ENCODE measurements around the gene KCNG2. TPM values are rescaled to one million over a fixed set of nuclear protein-coding genes. Genes with fewer than 3 reads are reported as not detected.

Gene KCNG2
- total RNA-seq, 3 donors from 2014 or later (not counting 1 experiment from before 2014, with no cell fraction given): not detected

DNA sequence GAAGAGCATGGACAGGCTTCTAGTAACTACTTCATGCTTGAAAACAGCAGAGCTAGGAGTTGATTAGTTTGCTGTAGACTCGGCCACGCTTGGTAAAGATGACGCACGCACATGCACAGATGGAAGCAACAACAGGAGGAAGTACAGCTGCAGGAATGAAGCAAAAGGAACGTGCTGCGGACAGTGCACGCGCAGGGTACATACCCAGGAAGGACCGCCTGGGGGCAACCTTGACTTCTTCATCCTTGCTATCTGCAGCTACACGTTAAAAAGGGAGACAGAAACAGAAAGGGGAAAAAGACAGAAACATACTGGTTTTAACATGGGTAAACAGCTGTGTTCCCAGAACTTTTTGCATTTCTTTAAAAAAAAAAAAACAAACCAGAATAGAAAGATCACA lies 136.0 kb downstream of the KCNG2 start:
- Histone ChIP-seq H3K36me3 (ENCODE audit: control insufficient read depth, insufficient read depth, low read length) (peaks cover 6% of the 10 kb centered on the region), H3K9me3 (ENCODE audit: control insufficient read depth, insufficient read depth, low read length) (peaks cover 33% of the 10 kb centered on the region), H3K27me3 (ENCODE audit: control insufficient read depth, insufficient read depth, low read length) (no peaks in the 10 kb centered on the region), H3K27ac (ENCODE audit: low read length) (no peak overlapping the region), H3K4me3 (ENCODE audit: low read length) (no peak overlapping the region), H3K4me1 (ENCODE audit: control insufficient read depth, insufficient read depth, low read length) (no peaks in the 10 kb centered on the region)
- intact Hi-C loops (cut with micrococcal nuclease): no loop called here
- H3K36me3 Mint-ChIP-seq: peaks cover 40% of the 10 kb centered on the region
- H3K27ac Mint-ChIP-seq: no peak overlapping the region
- peaks cover 21 to 34% of the 10 kb centered on the region in 2 donors for H3K9me3 Mint-ChIP-seq
- TF ChIP-seq CTCF (IDR thresholded peaks at IDR 0.05): no peak
- no peaks in the 10 kb centered on the region for H3K27me3 Mint-ChIP-seq (ENCODE audit: low read depth in 2 of 2)
- no peak for DNase-seq
- H3K4me3 Mint-ChIP-seq: no peak overlapping the region
- 97% methylated on average over 10 of the region's 10 CpGs for WGBS (ENCODE audit: insufficient coverage)
- no peak for ATAC-seq
- peaks cover 5 to 17% of the 10 kb centered on the region in 2 donors for H3K4me1 Mint-ChIP-seq

DNA sequence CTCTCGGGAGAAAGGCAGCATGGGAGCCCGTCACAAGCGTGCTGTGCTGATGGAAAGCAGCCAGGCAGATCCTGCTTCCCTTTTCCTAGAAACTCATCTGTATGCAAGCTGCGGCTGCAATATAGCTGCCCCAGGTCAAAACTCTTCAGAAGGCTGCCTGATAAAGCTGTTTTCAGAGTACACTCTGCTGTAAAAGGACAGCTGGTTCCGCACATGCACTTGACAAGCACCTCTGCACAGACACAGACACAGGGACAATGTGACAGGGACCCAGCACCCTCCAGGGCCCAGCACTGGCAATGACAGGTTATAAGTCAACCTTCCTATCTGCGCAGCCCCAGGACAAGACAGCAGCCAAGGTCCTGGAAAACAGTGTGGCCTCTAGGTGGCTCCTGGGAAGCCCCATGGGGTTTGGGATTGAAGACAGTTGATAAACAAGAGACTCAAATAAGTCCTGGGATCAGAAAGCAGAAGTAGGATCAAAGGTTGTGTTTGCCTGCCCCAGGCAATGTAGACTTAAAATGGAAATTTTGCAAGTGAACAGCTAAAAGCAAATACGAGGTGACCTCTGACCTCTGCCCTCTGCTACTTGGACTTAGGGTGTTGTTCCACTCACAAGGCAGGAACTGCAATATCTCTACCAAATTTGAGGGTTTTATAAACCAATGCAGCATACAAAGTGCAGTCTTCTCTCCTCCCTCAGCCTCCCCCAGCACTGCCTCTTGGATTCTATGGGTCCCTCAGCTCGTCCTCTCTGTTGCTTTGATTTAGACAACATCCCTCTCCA lies 136.8 kb downstream of the KCNG2 start:
- no peaks in the 10 kb centered on the region for H3K27me3 ChIP-seq (ENCODE audit: control insufficient read depth, insufficient read depth, low read length)
- Mint-ChIP-seq H3K27me3 (ENCODE audit: low read depth in 2 of 2) (no peaks in the 10 kb centered on the region), H3K9me3 (peaks cover 17 to 27% of the 10 kb centered on the region in 2 donors), H3K4me1 (peaks cover 4 to 18% of the 10 kb centered on the region in 2 donors), H3K27ac (no peak overlapping the region), H3K36me3 (peaks cover 32% of the 10 kb centered on the region), H3K4me3 (no peak overlapping the region)
- no peak overlapping the region for H3K4me3 ChIP-seq (ENCODE audit: low read length)
- H3K4me1 ChIP-seq (ENCODE audit: control insufficient read depth, insufficient read depth, low read length): no peaks in the 10 kb centered on the region
- ATAC-seq: no peak
- WGBS (ENCODE audit: insufficient coverage): 94% methylated on average over 8 of the region's 8 CpGs
- peaks cover 27% of the 10 kb centered on the region for H3K9me3 ChIP-seq (ENCODE audit: control insufficient read depth, insufficient read depth, low read length)
- H3K36me3 ChIP-seq (ENCODE audit: control insufficient read depth, insufficient read depth, low read length): peaks cover 2% of the 10 kb centered on the region
- intact Hi-C loops (cut with micrococcal nuclease): no loop called here
- no peak for DNase-seq
- H3K27ac ChIP-seq (ENCODE audit: low read length): no peak overlapping the region
- TF ChIP-seq CTCF (IDR thresholded peaks at IDR 0.05): no peak

DNA sequence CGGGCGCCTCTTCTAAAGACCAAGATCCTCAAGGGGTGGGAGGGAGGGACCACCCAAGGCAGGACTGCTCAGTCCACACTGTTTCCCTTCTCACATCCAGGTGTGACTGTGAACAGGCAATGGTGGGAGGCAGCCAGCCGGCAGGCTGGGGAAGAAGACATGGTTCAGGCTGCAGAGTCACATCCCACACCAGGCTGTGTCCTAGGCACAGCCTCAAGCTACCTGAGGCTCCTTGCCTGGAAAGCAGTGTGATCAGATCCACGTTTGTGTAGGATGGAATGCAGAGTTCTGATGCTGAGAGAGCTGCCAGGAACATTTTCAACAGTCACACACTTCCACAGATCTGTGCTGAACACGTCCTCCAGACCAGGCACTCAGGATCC lies 137.4 kb downstream of the KCNG2 start:
- ATAC-seq: no peak
- Histone ChIP-seq H3K27ac (ENCODE audit: low read length) (no peak overlapping the region), H3K9me3 (ENCODE audit: control insufficient read depth, insufficient read depth, low read length) (peaks cover 24% of the 10 kb centered on the region), H3K36me3 (ENCODE audit: control insufficient read depth, insufficient read depth, low read length) (peaks cover 2% of the 10 kb centered on the region), H3K4me3 (ENCODE audit: low read length) (no peak overlapping the region), H3K4me1 (ENCODE audit: control insufficient read depth, insufficient read depth, low read length) (no peaks in the 10 kb centered on the region), H3K27me3 (ENCODE audit: control insufficient read depth, insufficient read depth, low read length) (no peaks in the 10 kb centered on the region)
- intact Hi-C loops (cut with micrococcal nuclease): no loop called here
- no peak overlapping the region for H3K4me3 Mint-ChIP-seq
- H3K27me3 Mint-ChIP-seq (ENCODE audit: low read depth in 2 of 2): no peaks in the 10 kb centered on the region
- H3K4me1 Mint-ChIP-seq: peaks cover 10 to 24% of the 10 kb centered on the region in 2 donors
- no peak for TF ChIP-seq CTCF (IDR thresholded peaks at IDR 0.05)
- DNase-seq: no peak
- peaks cover 32% of the 10 kb centered on the region for H3K36me3 Mint-ChIP-seq
- 95% methylated on average over 5 of the region's 5 CpGs for WGBS (ENCODE audit: insufficient coverage)
- no peak overlapping the region for H3K27ac Mint-ChIP-seq
- peaks cover 15 to 21% of the 10 kb centered on the region in 2 donors for H3K9me3 Mint-ChIP-seq

DNA sequence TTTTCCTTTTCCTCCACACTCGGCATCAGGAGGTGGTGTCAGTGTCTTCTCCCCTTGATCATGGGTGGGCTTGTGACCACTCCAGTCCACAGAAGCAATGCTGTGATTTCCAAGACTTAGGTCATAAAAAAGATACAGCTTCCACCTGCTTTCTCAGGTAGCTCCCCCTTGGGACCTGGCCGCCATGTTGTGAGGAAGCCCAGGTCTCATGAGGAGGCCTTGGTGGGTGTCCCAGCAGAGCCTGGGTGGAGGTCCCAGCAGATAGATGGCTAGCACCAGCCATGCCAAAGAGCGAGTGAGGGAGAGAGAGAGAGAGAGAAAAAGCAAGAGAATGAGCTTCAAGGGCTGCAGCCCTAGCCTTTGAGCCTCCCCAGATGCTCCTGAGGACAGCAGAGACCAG lies 137.8 kb downstream of the KCNG2 start:
- H3K4me1 ChIP-seq (ENCODE audit: control insufficient read depth, insufficient read depth, low read length): no peaks in the 10 kb centered on the region
- H3K27ac Mint-ChIP-seq: no peak overlapping the region
- 99% methylated on average over 3 of the region's 3 CpGs for WGBS (ENCODE audit: insufficient coverage)
- TF ChIP-seq CTCF (IDR thresholded peaks at IDR 0.05): no peak
- no peaks in the 10 kb centered on the region for H3K27me3 Mint-ChIP-seq (ENCODE audit: low read depth in 2 of 2)
- H3K27ac ChIP-seq (ENCODE audit: low read length): no peak overlapping the region
- H3K36me3 ChIP-seq (ENCODE audit: control insufficient read depth, insufficient read depth, low read length): no peaks in the 10 kb centered on the region
- H3K4me3 Mint-ChIP-seq: no peak overlapping the region
- peaks cover 30% of the 10 kb centered on the region for H3K36me3 Mint-ChIP-seq
- H3K4me1 Mint-ChIP-seq: peaks cover 10 to 25% of the 10 kb centered on the region in 2 donors
- DNase-seq (no peak), ATAC-seq (no peak)
- H3K9me3 ChIP-seq (ENCODE audit: control insufficient read depth, insufficient read depth, low read length): peaks cover 24% of the 10 kb centered on the region
- H3K27me3 ChIP-seq (ENCODE audit: control insufficient read depth, insufficient read depth, low read length): no peaks in the 10 kb centered on the region
- H3K9me3 Mint-ChIP-seq: peaks cover 15 to 19% of the 10 kb centered on the region in 2 donors
- no peak overlapping the region for H3K4me3 ChIP-seq (ENCODE audit: low read length)
- intact Hi-C loops (cut with micrococcal nuclease): no loop called here

All from natural killer cell (primary cell).